PC-3 (cell line): ENCODE measurements around the gene FLT1. TPM values are rescaled to one million over a fixed set of nuclear protein-coding genes. Genes with fewer than 3 reads are reported as not detected.

Source experiments
- ATAC-seq: fragments of 200-7000 bp; cut with Tn5 transposase; 2 replicates; pipeline ENCODE4 v1.9.1; 2020; ENCODE audit warnings: mild to moderate bottlenecking, moderate library complexity
- BruUV-seq: library from RNA; stranded (reverse); fragments of 400-500 nt; replicated peaks from 2 replicates; lab custom pipeline; 2021; lab: Mats Ljungman, UMichigan
- CTCF ChIA-PET: fragments of 300-600 bp; sonication (Branson Sonifier 250); formaldehyde crosslinking; loops from one replicate; lab custom pipeline; 2022; ENCODE audit warnings: antibody characterized with exemption; lab: Charles Lee
- POLR2A ChIA-PET: fragments of 300-600 bp; sonication (Branson Sonifier 250); formaldehyde crosslinking; loops from one replicate; lab custom pipeline; 2022; ENCODE audit warnings: antibody characterized with exemption; ENCODE audit not compliant: unreplicated experiment; lab: Charles Lee
- DNase-seq: peaks from one replicate; pipeline ENCODE4 v3.0.0-alpha.2; 2015
- H2AFZ ChIP-seq: fragments of 300-600 bp; sonication (generic); 2 replicates; pipeline ENCODE4 v1.6.0; 2016; ENCODE audit warnings: antibody characterized with exemption, low read length
- H3F3A ChIP-seq: fragments of 300-600 bp; sonication (generic); one replicate; pipeline ENCODE4 v1.6.0; 2017; ENCODE audit warnings: antibody characterized with exemption, low read length, control low read depth, mild to moderate bottlenecking; ENCODE audit not compliant: unreplicated experiment
- H3K27ac ChIP-seq: fragments of 300-600 bp; sonication (generic); 2 replicates; pipeline ENCODE4 v1.5.1; 2016; ENCODE audit warnings: mild to moderate bottlenecking, low read length
- H3K27me3 ChIP-seq: fragments of 300-600 bp; sonication (generic); 2 replicates; pipeline ENCODE4 v1.6.1; 2016; ENCODE audit warnings: low read length, mixed read lengths
- H3K36me3 ChIP-seq: fragments of 300-600 bp; sonication (generic); 2 replicates; pipeline ENCODE4 v1.6.1; 2016; ENCODE audit warnings: low read depth, mixed run types, low read length, mixed read lengths
- H3K4me1 ChIP-seq: fragments of 300-600 bp; sonication (generic); 2 replicates; pipeline ENCODE4 v1.5.1; 2016; ENCODE audit warnings: low read length; ENCODE audit not compliant: insufficient read depth
- H3K4me2 ChIP-seq: fragments of 300-600 bp; sonication (generic); 2 replicates; pipeline ENCODE4 v1.6.0; 2016; ENCODE audit warnings: low read length
- H3K4me3 ChIP-seq: fragments of 300-600 bp; sonication (generic); 2 replicates; pipeline ENCODE4 v1.5.1; 2016; ENCODE audit warnings: mild to moderate bottlenecking, low read length, mixed read lengths
- H3K79me2 ChIP-seq: fragments of 300-600 bp; sonication (generic); 2 replicates; pipeline ENCODE4 v1.6.1; 2017; ENCODE audit warnings: low read length, mixed read lengths
- H3K9ac ChIP-seq: fragments of 300-600 bp; sonication (generic); 2 replicates; pipeline ENCODE4 v1.6.0; 2016; ENCODE audit warnings: mild to moderate bottlenecking, low read length
- H3K9me2 ChIP-seq: fragments of 300-600 bp; sonication (generic); replicated peaks from 2 replicates; pipeline ENCODE4 v1.6.1; 2016; ENCODE audit warnings: mixed run types, low read length, mixed read lengths
- H3K9me3 ChIP-seq: fragments of 300-600 bp; sonication (generic); 2 replicates; pipeline ENCODE4 v1.6.1; 2016; ENCODE audit warnings: low read length, mixed read lengths
- H4K20me1 ChIP-seq: fragments of 300-600 bp; sonication (generic); 2 replicates; pipeline ENCODE4 v1.6.1; 2016; ENCODE audit warnings: low read length, mixed read lengths
- EZH2 ChIP-seq: fragments of 300-600 bp; sonication (generic); IDR thresholded peaks from one replicate; pipeline ENCODE4 v1.6.1; 2017; ENCODE audit warnings: antibody characterized with exemption, mild to moderate bottlenecking, low read length; ENCODE audit not compliant: unreplicated experiment
- EZH2phosphoT487 ChIP-seq: fragments of 300-600 bp; sonication (generic); IDR thresholded peaks from 2 replicates; pipeline ENCODE4 v1.6.1; 2018; ENCODE audit warnings: mild to moderate bottlenecking, antibody characterized with exemption, low read length, borderline replicate concordance
- intact Hi-C: fragments of 100-400 bp; cut with micrococcal nuclease; formaldehyde crosslinking; loops from 2 replicates; pipeline ENCODE4 v1.9.0; 2023
- total RNA-seq: library from RNA; depleted of rRNA; stranded (reverse); fragments of >200 nt; gene quantifications from 2 replicates; pipeline ENCODE4 v1.2.3, GENCODE V29; 2014
- TF ChIP-seq, protein P1 (sequence below): fragments of 300-600 bp; sonication (generic); conservative IDR thresholded peaks from 2 replicates; pipeline ENCODE4 v1.5.1; 2017; ENCODE audit warnings: antibody characterized with exemption, low read depth, mild to moderate bottlenecking, low read length

Gene FLT1
- total RNA-seq, 1 experiment from 2014 or later = 1.2 TPM

DNA sequence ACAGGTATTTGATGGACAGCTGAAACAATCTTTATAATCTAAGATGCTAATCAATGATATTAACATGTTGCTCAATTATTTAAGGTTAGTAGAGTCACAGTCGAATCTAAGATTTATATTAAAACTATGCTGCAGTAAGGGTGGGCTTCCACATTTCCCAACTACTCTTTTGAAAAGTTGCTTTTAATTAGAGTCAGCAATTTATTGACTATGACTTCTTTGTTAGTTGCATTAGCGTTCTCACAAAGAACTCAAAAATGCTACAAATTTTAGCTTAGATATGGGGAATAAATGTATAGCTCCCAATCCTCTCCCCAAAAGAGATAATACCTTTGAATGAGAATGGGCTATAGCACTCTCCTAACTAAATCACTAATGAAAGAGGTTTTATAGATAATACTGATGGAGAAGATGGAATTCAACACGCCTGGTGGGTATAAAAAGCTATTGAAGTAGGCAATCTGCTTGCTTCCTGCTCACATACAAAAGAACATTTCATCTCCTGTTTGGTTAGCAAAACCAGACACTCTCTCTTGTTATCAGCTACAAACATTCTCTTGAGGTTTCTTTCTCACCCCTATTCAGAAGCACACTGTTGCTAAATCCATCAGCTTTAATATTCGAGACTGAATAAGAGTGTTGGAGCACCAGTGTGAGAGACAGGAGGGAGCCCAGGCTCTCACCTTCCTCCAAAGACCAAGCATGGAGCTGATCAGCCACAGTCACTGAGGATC, 2.4 kb upstream of the FLT1 start:
- intact Hi-C loops = no loop called here
- H3K27ac ChIP-seq = no peak overlapping the region
- H3K9ac ChIP-seq = no peak overlapping the region
- DNase-seq = no peak
- ChIA-PET POLR2A (no interaction called here), CTCF (no interaction called here)
- BruUV-seq = no TSS peak
- H2AFZ ChIP-seq = no peak overlapping the region
- peaks cover 4% of the 10 kb centered on the region; the same call in 1 of the 2 replicates for H3K4me1 ChIP-seq
- peaks cover 66% of the 10 kb centered on the region for H3K27me3 ChIP-seq
- H3K9me3 ChIP-seq = no peaks in the 10 kb centered on the region
- H3K9me2 ChIP-seq = no peaks in the 10 kb centered on the region
- no peak overlapping the region for H3K4me2 ChIP-seq
- H3F3A ChIP-seq = no peaks in the 10 kb centered on the region
- H3K79me2 ChIP-seq = no peaks in the 10 kb centered on the region
- TF ChIP-seq, protein P1, sequence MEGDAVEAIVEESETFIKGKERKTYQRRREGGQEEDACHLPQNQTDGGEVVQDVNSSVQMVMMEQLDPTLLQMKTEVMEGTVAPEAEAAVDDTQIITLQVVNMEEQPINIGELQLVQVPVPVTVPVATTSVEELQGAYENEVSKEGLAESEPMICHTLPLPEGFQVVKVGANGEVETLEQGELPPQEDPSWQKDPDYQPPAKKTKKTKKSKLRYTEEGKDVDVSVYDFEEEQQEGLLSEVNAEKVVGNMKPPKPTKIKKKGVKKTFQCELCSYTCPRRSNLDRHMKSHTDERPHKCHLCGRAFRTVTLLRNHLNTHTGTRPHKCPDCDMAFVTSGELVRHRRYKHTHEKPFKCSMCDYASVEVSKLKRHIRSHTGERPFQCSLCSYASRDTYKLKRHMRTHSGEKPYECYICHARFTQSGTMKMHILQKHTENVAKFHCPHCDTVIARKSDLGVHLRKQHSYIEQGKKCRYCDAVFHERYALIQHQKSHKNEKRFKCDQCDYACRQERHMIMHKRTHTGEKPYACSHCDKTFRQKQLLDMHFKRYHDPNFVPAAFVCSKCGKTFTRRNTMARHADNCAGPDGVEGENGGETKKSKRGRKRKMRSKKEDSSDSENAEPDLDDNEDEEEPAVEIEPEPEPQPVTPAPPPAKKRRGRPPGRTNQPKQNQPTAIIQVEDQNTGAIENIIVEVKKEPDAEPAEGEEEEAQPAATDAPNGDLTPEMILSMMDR = no peak
- no peak for TF ChIP-seq EZH2phosphoT487
- TF ChIP-seq EZH2 = no peak
- ATAC-seq = no peak
- no peaks in the 10 kb centered on the region for H4K20me1 ChIP-seq
- no peaks in the 10 kb centered on the region for H3K36me3 ChIP-seq
- no peak overlapping the region for H3K4me3 ChIP-seq

DNA sequence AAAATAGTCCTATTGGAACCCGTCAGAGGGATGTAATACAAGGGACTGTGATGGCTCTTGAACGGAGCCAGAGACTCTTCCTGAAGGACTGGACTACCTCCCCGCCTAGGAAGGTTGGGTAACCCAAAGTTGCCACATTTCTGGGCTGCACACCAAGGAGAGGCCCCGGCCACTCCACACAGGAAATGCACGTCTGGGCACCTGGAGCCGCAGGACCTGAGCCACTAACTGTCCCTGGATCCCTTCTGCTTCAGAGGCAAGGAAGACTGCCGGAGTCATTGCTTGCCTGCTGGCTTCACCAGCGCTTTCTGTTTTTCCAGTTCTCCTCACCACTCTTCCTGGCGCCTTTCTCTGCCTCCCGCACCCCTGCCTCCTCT, 1.2 kb upstream of the FLT1 start:
- CTCF ChIA-PET = no interaction called here
- no TSS peak for BruUV-seq
- peaks cover 70% of the 10 kb centered on the region for H3K27me3 ChIP-seq

More for the DNA sequence above, 1.2 kb upstream of the FLT1 start:
- H3K4me2 ChIP-seq = no peak overlapping the region
- no peak overlapping the region for H3K27ac ChIP-seq
- no peak overlapping the region for H3K9ac ChIP-seq
- H4K20me1 ChIP-seq = no peaks in the 10 kb centered on the region
- intact Hi-C loops = no loop called here
- peaks cover 4% of the 10 kb centered on the region; the same call in 1 of the 2 replicates for H3K4me1 ChIP-seq
- H3K4me3 ChIP-seq = no peak overlapping the region
- no peaks in the 10 kb centered on the region for H3K36me3 ChIP-seq
- no peaks in the 10 kb centered on the region for H3K79me2 ChIP-seq
- DNase-seq (no peak), ATAC-seq (no peak)
- no peaks in the 10 kb centered on the region for H3K9me2 ChIP-seq
- H3F3A ChIP-seq = no peaks in the 10 kb centered on the region
- H3K9me3 ChIP-seq = no peaks in the 10 kb centered on the region
- POLR2A ChIA-PET = no interaction called here
- H2AFZ ChIP-seq = no peak overlapping the region
- TF ChIP-seq EZH2 (no peak), EZH2phosphoT487 (no peak)
- TF ChIP-seq, protein P1 = no peak
